Aorta (tissue), 5 donors: ENCODE measurements around the gene EMC9. TPM values are rescaled to one million over a fixed set of nuclear protein-coding genes. Genes with fewer than 3 reads are reported as not detected.
A peak's percentile ranks its signal among the peaks of the same experiment; 100 is the strongest.

Experiments
- ATAC-seq: fragments of 200-7000 bp; cut with Tn5 transposase; one replicate; pipeline ENCODE4 v1.9.1; 2022; ENCODE audit warnings: moderate library complexity; ENCODE audit not compliant: low FRiP score
- DNase-seq, 2 donors: peaks; one replicate each; pipeline ENCODE4 v3.0.0-alpha.2; 2020
- H3K27ac ChIP-seq, 2 donors: one replicate each; pipeline ENCODE4 v1.5.1; 2013; ENCODE audit warnings: low read length in 2 of 2, mild to moderate bottlenecking in 2 of 2, moderate library complexity in 2 of 2, control low read depth in 1 of 2, inconsistent platforms in 1 of 2, low read depth in 1 of 2
- H3K27me3 ChIP-seq, 2 donors: one replicate each; pipeline ENCODE4 v1.6.1; 2013; ENCODE audit warnings: control low read depth in 1 of 2, low read length in 1 of 2, mild to moderate bottlenecking in 1 of 2, moderate library complexity in 1 of 2; ENCODE audit not compliant: insufficient read depth in 2 of 2, control insufficient read depth in 1 of 2
- H3K36me3 ChIP-seq, 2 donors: one replicate each; pipeline ENCODE4 v1.6.1; 2013; ENCODE audit warnings: control low read depth in 1 of 2, low read length in 1 of 2, mild to moderate bottlenecking in 1 of 2; ENCODE audit not compliant: insufficient read depth in 2 of 2, control insufficient read depth in 1 of 2
- H3K4me1 ChIP-seq, 2 donors: one replicate each; pipeline ENCODE4 v1.6.1; 2013; ENCODE audit warnings: low read length in 2 of 2, control low read depth in 1 of 2, mild to moderate bottlenecking in 1 of 2, moderate library complexity in 1 of 2; ENCODE audit not compliant: insufficient read depth in 2 of 2, control insufficient read depth in 1 of 2
- H3K4me3 ChIP-seq, 2 donors: one replicate each; pipeline ENCODE4 v1.5.1; 2013; ENCODE audit warnings: low read length in 2 of 2, control low read depth in 1 of 2, mild to moderate bottlenecking in 1 of 2
- H3K9me3 ChIP-seq: one replicate; pipeline ENCODE4 v1.6.1; 2013; ENCODE audit warnings: mild to moderate bottlenecking, low read length; ENCODE audit not compliant: control insufficient read depth
- WGBS, 2 donors: extraction: QIAGEN DNeasy Blood & Tissue Kit; methylation state at CpG; one replicate each; pipeline ENCODE4 v1.1.7; 2013; 5-methylcytosine and 5-hydroxymethylcytosine counted together
- intact Hi-C, 2 donors: fragments of 100-400 bp; cut with DNase I; formaldehyde crosslinking; loops; one replicate each; pipeline versions ENCODE4 v1.14.2 to v1.15.0; 2022
- polyA plus RNA-seq, 2 donors: library from polyadenylated mRNA; stranded (reverse); fragments of 200-250 nt; gene quantifications; one replicate each; pipeline ENCODE4 v1.2.3, GENCODE V29; 2013
- total RNA-seq, 2 donors: library from RNA; stranded (reverse); fragmentation: NEBNext Ultra II Directional; extraction: Animal tissue kit (Norgen Biotek cat#: 25700); gene quantifications; one replicate each; pipeline ENCODE4 v1.2.1, GENCODE V29; 2021
- donor health status: healthy with polysubstance abuse.
- donor health status: Bipolar disorder and iron deficiency.
- donor health status: DM: no; HTN: no; CAD: no.
- donor health status: DM: no; HTN: no; CAD: no.
- donor health status: DM: yes; HTN: yes; CAD: no.

Gene EMC9
- total and polyA plus RNA-seq, 4 donors, result 12.8 to 41.9 (median 16.8) TPM

DNA sequence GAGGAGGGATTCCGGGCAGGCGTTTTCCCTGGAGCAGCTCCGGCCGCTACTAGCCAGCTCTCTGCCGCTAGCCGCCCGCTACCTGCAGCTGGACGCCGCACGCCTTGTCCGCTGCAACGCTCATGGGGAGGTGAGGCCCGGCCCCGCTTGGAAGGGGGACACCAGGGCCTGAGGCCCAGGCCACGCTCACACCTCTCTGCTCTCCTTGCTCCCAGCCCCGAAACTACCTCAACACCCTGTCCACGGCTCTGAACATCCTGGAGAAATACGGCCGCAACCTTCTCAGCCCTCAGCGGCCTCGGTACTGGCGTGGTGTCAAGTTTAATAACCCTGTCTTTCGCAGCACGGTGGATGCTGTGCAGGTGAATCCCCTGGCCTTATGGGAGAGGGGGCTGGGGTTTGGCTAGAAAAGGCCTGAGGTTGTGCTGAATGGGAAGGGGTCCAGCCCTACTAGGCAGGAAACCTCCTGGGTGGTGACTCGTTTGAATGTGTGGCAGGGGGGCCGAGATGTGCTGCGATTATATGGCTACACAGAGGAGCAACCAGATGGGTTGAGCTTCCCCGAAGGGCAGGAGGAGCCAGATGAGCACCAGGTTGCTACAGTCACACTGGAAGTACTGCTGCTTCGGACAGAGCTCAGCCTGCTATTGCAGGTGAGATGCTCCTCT, 6.5 kb upstream of the EMC9 start:
- Histone ChIP-seq H3K9me3 (no peaks in the 10 kb centered on the region), H3K4me1 (no peaks in the 10 kb centered on the region), H3K36me3 (peaks cover 0 to 3% of the 10 kb centered on the region in 2 donors), H3K27ac (peak overlapping the region in 1 of 2 donors; percentile 43), H3K4me3 (peak overlapping the region; percentile 46 to 52), H3K27me3 (no peaks in the 10 kb centered on the region)
- WGBS, 2 donors, result 6 to 7% methylated on average over 29 of the region's 29 CpGs
- intact Hi-C loops, result loop anchor here (2.0 to 5.0 kb wide), 2 partner anchors 36 to 219 kb away; partner anchors contain the start of genes DCAF11 (in 1 of the 2) and NRL (in 1 of the 2)
- DNase-seq, result no peak
- ATAC-seq, result no peak

DNA sequence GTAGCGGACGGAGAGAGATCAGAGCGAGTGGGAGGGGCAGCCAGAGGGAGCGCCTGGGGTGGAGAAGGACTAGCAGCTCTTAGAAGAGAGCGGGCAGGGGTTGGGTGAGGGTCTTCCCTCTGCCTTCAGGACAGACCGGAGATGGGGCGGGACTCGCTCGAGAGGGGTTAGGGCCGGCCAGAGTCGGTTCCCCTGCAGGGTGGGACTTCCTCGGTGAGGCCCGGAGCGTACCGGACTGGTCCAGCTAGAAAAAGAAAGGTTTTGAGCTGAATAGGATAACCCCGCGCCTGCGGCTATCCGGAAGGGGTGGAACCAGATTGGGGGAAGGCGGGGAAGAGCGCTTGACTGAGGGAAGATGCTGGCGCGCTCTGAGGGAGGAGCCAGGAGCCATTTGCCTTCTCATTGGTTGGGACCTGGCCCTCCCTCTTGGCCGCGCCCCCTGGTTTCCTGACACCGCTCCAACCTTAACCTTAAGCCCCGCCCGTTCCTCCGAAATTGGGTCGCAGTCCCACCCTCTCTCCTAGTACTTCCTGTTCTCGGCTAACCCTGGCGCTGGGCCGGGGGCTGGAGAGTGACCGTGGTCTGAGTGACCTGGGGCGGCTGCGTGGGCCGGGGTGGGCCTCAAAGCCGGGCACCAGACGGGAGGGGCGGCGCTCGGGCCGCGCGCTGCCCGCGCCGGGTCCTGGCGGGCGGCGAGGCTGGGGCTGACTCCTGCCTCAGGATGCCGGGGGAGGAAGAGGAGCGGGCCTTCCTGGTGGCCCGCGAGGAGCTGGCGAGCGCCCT, 5.8 kb upstream of the EMC9 start, which contains the start of gene RNF31:
RNF31 (plus strand) TSS at position 521 of the 783 bp plus-strand sequence; CDS start at position 722, 201 bp downstream.
- Histone ChIP-seq H3K36me3 (peaks cover 0 to 3% of the 10 kb centered on the region in 2 donors), H3K27ac (peak within 1 kb of the TSS in 1 of 2 donors; percentile 61), H3K9me3 (no peaks in the 10 kb centered on the region), H3K4me3 (peak within 1 kb of the TSS; percentile 46 to 52), H3K4me1 (no peaks in the 10 kb centered on the region), H3K27me3 (no peaks in the 10 kb centered on the region)
- ATAC-seq (peak; percentile 97), DNase-seq (peak; percentile 99)
- WGBS, 2 donors, result 1% methylated on average over 50 to 57 of the region's 57 CpGs
- intact Hi-C loops, result loop anchor here (2.0 to 5.0 kb wide), 2 partner anchors 35 to 220 kb away; partner anchors contain the start of genes DCAF11 (in 1 of the 2) and NRL (in 1 of the 2)

DNA sequence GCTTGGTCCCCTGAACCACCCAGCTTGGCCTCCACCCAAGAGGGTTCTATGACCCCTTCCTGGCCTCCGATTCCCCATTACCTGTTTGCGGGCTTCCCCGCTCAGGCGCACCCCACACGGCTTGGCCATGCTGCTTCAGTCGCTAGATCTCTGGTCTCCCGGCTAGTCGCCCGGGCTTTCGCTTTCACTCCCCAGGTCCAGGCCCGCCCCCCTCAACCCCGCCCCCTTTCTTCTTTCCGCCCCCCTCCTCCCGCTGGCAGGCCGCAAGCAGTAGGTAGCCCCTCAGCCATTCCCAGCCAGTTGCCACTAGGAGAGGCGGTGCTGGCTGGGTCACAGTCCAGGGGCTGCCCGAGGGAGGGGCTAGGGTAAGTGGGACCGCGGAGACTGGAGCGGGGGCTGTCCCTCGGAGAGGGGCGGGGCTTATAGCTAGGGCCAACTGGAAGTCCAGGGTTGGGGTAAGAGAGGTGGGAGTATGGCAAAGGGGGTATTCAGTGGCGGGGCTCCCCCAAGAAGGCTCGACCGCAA, 5.1 kb upstream of the EMC9 start, which contains the start of gene PSME2:
PSME2 (minus strand) TSS at position 158 of the 525 bp plus-strand sequence; CDS start at position 129, 29 bp downstream.
- H3K27ac ChIP-seq, result peak within 1 kb of the TSS in 1 of 2 donors; percentile 61
- intact Hi-C loops, result loop anchor here (2.0 to 5.0 kb wide), 2 partner anchors 34 to 220 kb away; partner anchors contain the start of genes DCAF11 (in 1 of the 2) and NRL (in 1 of the 2)
- no peaks in the 10 kb centered on the region for H3K27me3 ChIP-seq
- H3K4me1 ChIP-seq, result no peaks in the 10 kb centered on the region
- peak; percentile 92 for ATAC-seq
- WGBS, 2 donors, result 0 to 1% methylated on average over 24 to 25 of the region's 25 CpGs
- DNase-seq, result peak; percentile 97 to 98
- no peaks in the 10 kb centered on the region for H3K36me3 ChIP-seq
- H3K9me3 ChIP-seq, result no peaks in the 10 kb centered on the region
- peak within 1 kb of the TSS; percentile 46 to 52 for H3K4me3 ChIP-seq

DNA sequence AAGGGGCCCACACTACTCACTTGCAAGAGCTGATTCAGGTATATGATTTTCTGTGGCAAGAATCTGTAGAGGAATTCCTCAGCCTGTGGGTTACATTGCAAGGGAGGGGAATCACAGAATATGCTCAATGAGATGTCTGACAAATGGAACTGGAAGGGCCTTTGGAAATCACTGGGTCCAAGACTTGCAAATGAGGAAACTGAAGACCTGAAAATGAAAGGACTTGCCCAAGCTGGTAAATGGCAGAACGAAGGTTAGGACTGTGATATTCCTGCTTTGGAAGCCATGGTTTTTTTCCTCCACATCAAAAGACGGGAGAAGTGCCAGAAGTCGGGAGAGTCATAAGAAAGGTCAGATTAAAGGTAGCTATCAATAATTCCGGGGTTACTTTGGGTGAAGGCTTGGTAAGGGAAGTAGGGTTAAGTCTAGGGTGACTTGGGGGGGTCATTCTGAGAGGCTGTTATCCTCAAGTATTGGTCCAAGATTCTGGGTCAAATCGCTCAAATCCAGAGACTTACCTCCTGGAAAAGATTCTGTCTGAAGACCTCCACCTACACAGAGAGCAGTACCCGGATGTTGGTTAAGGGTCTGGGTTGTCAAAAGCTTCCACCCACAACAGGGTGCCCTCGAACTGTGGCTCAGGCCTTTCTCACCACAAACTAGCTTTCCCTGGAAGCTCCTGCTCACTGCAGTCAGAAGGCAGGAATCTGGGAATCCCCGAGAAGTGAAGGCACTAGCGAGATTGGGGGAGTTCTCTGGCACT, 4.5 kb upstream of the EMC9 start:
- intact Hi-C loops, result loop anchor here (2.0 to 5.0 kb wide), 2 partner anchors 34 to 221 kb away; partner anchors contain the start of genes DCAF11 (in 1 of the 2) and NRL (in 1 of the 2)
- Histone ChIP-seq H3K9me3 (no peaks in the 10 kb centered on the region), H3K27ac (peak overlapping the region in 1 of 2 donors; percentile 21), H3K36me3 (no peaks in the 10 kb centered on the region), H3K4me3 (peak overlapping the region; percentile 23 to 50), H3K4me1 (no peaks in the 10 kb centered on the region), H3K27me3 (no peaks in the 10 kb centered on the region)
- 16 to 24% methylated on average over 9 of the region's 9 CpGs for WGBS, 2 donors
- DNase-seq, result no peak
- no peak for ATAC-seq

DNA sequence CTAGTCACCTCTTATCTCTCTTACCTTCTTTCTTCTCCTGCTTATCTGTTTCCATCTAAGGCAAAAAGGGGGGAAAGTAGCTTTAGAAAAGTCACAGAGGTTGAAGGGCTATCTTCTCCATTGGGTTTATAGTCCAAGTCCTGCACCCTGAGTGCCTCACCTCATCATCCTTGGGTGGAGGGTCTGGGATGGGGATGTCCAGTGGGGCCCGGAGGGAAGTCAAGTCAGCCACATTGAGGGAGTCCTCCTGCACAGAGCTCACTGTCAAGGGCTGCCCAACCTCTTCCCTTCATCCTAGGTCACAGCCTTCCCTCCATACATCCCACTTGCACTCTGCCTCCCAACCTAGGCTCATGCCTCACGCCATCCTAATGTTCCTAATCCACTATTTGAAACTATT, 3.8 kb upstream of the EMC9 start:
- H3K9me3 ChIP-seq, result no peaks in the 10 kb centered on the region
- H3K4me3 ChIP-seq, result no peak overlapping the region
- DNase-seq, result no peak
- no peaks in the 10 kb centered on the region for H3K27me3 ChIP-seq
- H3K4me1 ChIP-seq, result no peaks in the 10 kb centered on the region
- ATAC-seq, result no peak
- H3K27ac ChIP-seq, result no peak overlapping the region
- H3K36me3 ChIP-seq, result no peaks in the 10 kb centered on the region
- intact Hi-C loops, result loop anchor here in 1 of 2 donors (5.0 kb wide), 1 partner anchor 33 kb away; the partner anchor contains the start of genes DCAF11 and NRL
- WGBS, 2 donors, result 95 to 96% methylated on average over 2 of the region's 2 CpGs

DNA sequence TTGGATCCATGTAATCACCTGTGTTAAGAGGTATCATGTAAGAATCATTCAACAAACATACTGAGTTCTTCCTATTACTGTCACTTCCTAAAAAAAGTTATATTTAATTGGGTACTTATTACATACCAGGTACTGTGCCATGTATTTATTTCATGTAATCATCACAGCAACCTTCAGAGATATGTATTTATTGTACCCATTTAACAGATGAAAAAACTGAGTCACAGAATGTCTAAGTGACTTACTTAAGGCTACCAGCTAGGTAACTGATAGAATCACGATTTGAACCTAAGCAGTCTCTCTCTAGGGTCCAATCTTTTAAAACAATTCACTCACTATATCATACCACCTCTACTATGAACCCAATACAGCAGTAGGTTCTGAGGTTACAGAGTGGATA, 3.1 kb upstream of the EMC9 start:
- no peak overlapping the region for H3K27ac ChIP-seq
- no peak overlapping the region for H3K4me3 ChIP-seq
- intact Hi-C loops, result no loop called here
- WGBS, 2 donors, result 88 to 97% methylated on average over 1 of the region's 1 CpG
- no peaks in the 10 kb centered on the region for H3K9me3 ChIP-seq
- no peaks in the 10 kb centered on the region for H3K27me3 ChIP-seq
- no peaks in the 10 kb centered on the region for H3K36me3 ChIP-seq
- no peaks in the 10 kb centered on the region for H3K4me1 ChIP-seq
- ATAC-seq (no peak), DNase-seq (no peak)

DNA sequence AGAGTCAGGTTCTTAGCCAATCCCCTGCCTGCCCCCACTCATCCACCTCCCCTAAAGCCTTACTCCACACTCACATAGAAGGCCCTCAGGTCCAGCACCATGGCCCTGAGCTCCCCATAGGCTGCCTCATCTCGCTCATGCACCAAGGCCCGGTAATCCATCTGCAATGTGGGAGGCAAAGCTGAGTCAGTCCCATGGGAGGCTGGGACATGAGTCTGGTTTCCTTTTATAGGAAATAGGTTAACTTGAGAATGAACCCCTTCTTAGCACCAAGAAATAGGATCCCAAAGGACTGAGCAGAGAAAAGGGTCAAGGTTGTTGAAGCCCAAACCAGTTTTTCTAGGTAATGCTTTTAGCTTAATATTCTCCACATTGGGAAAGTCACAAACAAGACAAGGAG, 2.1 kb upstream of the EMC9 start:
- WGBS, 2 donors, result 63 to 65% methylated on average over 2 of the region's 2 CpGs
- Histone ChIP-seq H3K36me3 (no peaks in the 10 kb centered on the region), H3K4me3 (no peak overlapping the region), H3K4me1 (no peaks in the 10 kb centered on the region), H3K9me3 (no peaks in the 10 kb centered on the region), H3K27ac (no peak overlapping the region), H3K27me3 (no peaks in the 10 kb centered on the region)
- peak; percentile 21 to 51 for DNase-seq
- no peak for ATAC-seq
- intact Hi-C loops, result no loop called here
